Activated T-cell treated with anti-CD3 and anti-CD28 coated beads for 1 hour (primary cell): ENCODE measurements around the gene CACNA1I.

Source experiments
- DNase-seq: peaks from one replicate; pipeline ENCODE4 v3.0.0-alpha.2; 2020; ENCODE audit warnings: low read depth

The CACNA1I gene

GRCh38 chr22:39669432-39669831 lies 98.9 kb downstream of the CACNA1I start:
- DNase-seq: no peak

- no peak for DNase-seq
Measured at GRCh38 chr22:39671936-39672335, 101.4 kb downstream of the CACNA1I start.

GRCh38 chr22:39674536-39674935 lies 104.0 kb downstream of the CACNA1I start:
- no peak for DNase-seq

GRCh38 chr22:39675947-39676346 lies 105.4 kb downstream of the CACNA1I start:
- DNase-seq: no peak

- no peak for DNase-seq
Measured at GRCh38 chr22:39677967-39678366, 107.4 kb downstream of the CACNA1I start.

GRCh38 chr22:39678862-39679490 lies 108.4 kb downstream of the CACNA1I start:
- DNase-seq: no peak

- DNase-seq: no peak
Measured at GRCh38 chr22:39679652-39680051, 109.1 kb downstream of the CACNA1I start.

- DNase-seq: no peak
Measured at GRCh38 chr22:39680486-39680885, 109.9 kb downstream of the CACNA1I start.

GRCh38 chr22:39681038-39681861 lies 110.7 kb downstream of the CACNA1I start:
- DNase-seq: no peak

- DNase-seq: no peak
Measured at GRCh38 chr22:39682994-39683393, 112.4 kb downstream of the CACNA1I start.

- no peak for DNase-seq
Measured at GRCh38 chr22:39683639-39684038, 113.1 kb downstream of the CACNA1I start.

GRCh38 chr22:39684702-39685281 lies 114.2 kb downstream of the CACNA1I start:
- DNase-seq: no peak

GRCh38 chr22:39685336-39686177 lies 115.0 kb downstream of the CACNA1I start:
- DNase-seq: no peak

GRCh38 chr22:39686178-39686620 lies 115.6 kb downstream of the CACNA1I start:
- DNase-seq: no peak

GRCh38 chr22:39686776-39687525 lies 116.4 kb downstream of the CACNA1I start:
- DNase-seq: no peak

GRCh38 chr22:39688186-39688785 lies 117.7 kb downstream of the CACNA1I start:
- DNase-seq: no peak

- no peak for DNase-seq
Measured at GRCh38 chr22:39689421-39689820, 118.9 kb downstream of the CACNA1I start.

GRCh38 chr22:39690881-39691605 lies 120.5 kb downstream of the CACNA1I start:
- DNase-seq: no peak

GRCh38 chr22:39693943-39694500 lies 123.5 kb downstream of the CACNA1I start:
- no peak for DNase-seq
